Natural killer cell (primary cell): Measurements from ENCODE around the gene ZNF565. TPM values are rescaled to one million over a fixed set of nuclear protein-coding genes. Genes with fewer than 3 reads are reported as not detected.
A peak's percentile ranks its signal among the peaks of the same experiment; 100 is the strongest.

Source experiments
- ATAC-seq, 3 donors: fragments of 150-1000 bp in 2 of 3; fragments of 200-7000 bp in 1 of 3; cut with Tn5 transposase; 1 replicate in 1 of 3; 2 replicates in 2 of 3; pipeline ENCODE4 v1.10.0; 2021; ENCODE audit warnings: mild to moderate bottlenecking in 2 of 3, moderate library complexity in 2 of 3
- DNase-seq, 2 donors: peaks; one replicate each; pipeline versions ENCODE4 v3.0.0 to v3.0.0-alpha.2; 2013 to 2021; ENCODE audit warnings: mixed read lengths in 1 of 2
- H3K27ac ChIP-seq: one replicate; pipeline ENCODE4 v1.5.1; 2013; ENCODE audit warnings: mild to moderate bottlenecking, low read length
- H3K27me3 ChIP-seq: one replicate; pipeline ENCODE4 v1.6.1; 2013; ENCODE audit warnings: low read length; ENCODE audit not compliant: control insufficient read depth, insufficient read depth
- H3K36me3 ChIP-seq: one replicate; pipeline ENCODE4 v1.6.1; 2013; ENCODE audit warnings: low read length; ENCODE audit not compliant: control insufficient read depth, insufficient read depth
- H3K4me1 ChIP-seq: one replicate; pipeline ENCODE4 v1.6.1; 2013; ENCODE audit warnings: low read length; ENCODE audit not compliant: control insufficient read depth, insufficient read depth
- H3K4me3 ChIP-seq: one replicate; pipeline ENCODE4 v1.5.1; 2013; ENCODE audit warnings: low read length
- H3K9me3 ChIP-seq: one replicate; pipeline ENCODE4 v1.6.1; 2013; ENCODE audit warnings: low read length; ENCODE audit not compliant: control insufficient read depth, insufficient read depth
- H3K27ac Mint-ChIP-seq, 2 donors: one replicate each; pipeline ENCODE4 v1.8.0; 2022; ENCODE audit warnings: mild to moderate bottlenecking in 2 of 2, mixed read lengths in 2 of 2, moderate library complexity in 1 of 2
- H3K27me3 Mint-ChIP-seq, 2 donors: one replicate each; pipeline ENCODE4 v1.8.0; 2022; ENCODE audit warnings: low read depth in 2 of 2, mixed read lengths in 2 of 2
- H3K36me3 Mint-ChIP-seq: one replicate; pipeline ENCODE4 v1.8.0; 2022; ENCODE audit warnings: mixed read lengths
- H3K4me1 Mint-ChIP-seq, 2 donors: one replicate each; pipeline ENCODE4 v1.8.0; 2022; ENCODE audit warnings: mixed read lengths in 2 of 2
- H3K4me3 Mint-ChIP-seq: one replicate; pipeline ENCODE4 v1.8.0; 2022; ENCODE audit warnings: mild to moderate bottlenecking, moderate library complexity, mixed read lengths
- H3K9me3 Mint-ChIP-seq, 2 donors: one replicate each; pipeline ENCODE4 v1.8.0; 2022; ENCODE audit warnings: mixed read lengths in 2 of 2
- CTCF ChIP-seq: fragments of 200-600 bp; IDR thresholded peaks from one replicate; pipeline ENCODE4 v1.8.0; 2022; ENCODE audit warnings: antibody characterized with exemption
- WGBS: methylation state at CpG from one replicate; pipeline ENCODE4 v1.1.7; 2013; ENCODE audit warnings: missing lambda C conversion rate; ENCODE audit not compliant: insufficient coverage; 5-methylcytosine and 5-hydroxymethylcytosine counted together
- intact Hi-C: fragments of 100-400 bp; cut with micrococcal nuclease; formaldehyde crosslinking; loops from one replicate; pipeline ENCODE4 v1.14.2; 2022
- total RNA-seq, 4 donors: library from RNA; stranded (reverse); fragments of 120-200 nt in 1 of 4; gene quantifications; one replicate each; pipeline versions ENCODE4 v1.2.3 to v1.2.4, GENCODE V29; 2013 to 2022

The ZNF565 gene
- total RNA-seq, 3 donors from 2014 or later (not counting 1 experiment from before 2014, with no cell fraction given): 7.7 to 19.1 (median 10.5) TPM

GRCh38 chr19:36149673-36150406 lies 64.6 kb downstream of the ZNF565 start:
- ATAC-seq: no peak
- H3K36me3 Mint-ChIP-seq: peaks cover 6% of the 10 kb centered on the region
- no peak for DNase-seq
- TF ChIP-seq CTCF: no peak
- peaks cover 0 to 23% of the 10 kb centered on the region in 2 donors for H3K4me1 Mint-ChIP-seq
- no peaks in the 10 kb centered on the region for H3K9me3 Mint-ChIP-seq
- Histone ChIP-seq H3K36me3 (peaks cover 56% of the 10 kb centered on the region), H3K27ac (no peak overlapping the region), H3K4me1 (peaks cover 5% of the 10 kb centered on the region), H3K27me3 (no peaks in the 10 kb centered on the region), H3K4me3 (no peak overlapping the region), H3K9me3 (no peaks in the 10 kb centered on the region)
- 95% methylated on average over 13 of the region's 13 CpGs for WGBS
- H3K27ac Mint-ChIP-seq: peak overlapping the region in 1 of 2 donors; percentile 73
- H3K27me3 Mint-ChIP-seq: no peaks in the 10 kb centered on the region
- intact Hi-C loops: no loop called here
- no peak overlapping the region for H3K4me3 Mint-ChIP-seq

- H3K27me3 ChIP-seq: no peaks in the 10 kb centered on the region
- Mint-ChIP-seq H3K4me3 (no peak overlapping the region), H3K27me3 (no peaks in the 10 kb centered on the region), H3K9me3 (no peaks in the 10 kb centered on the region), H3K27ac (no peak overlapping the region), H3K36me3 (peaks cover 6% of the 10 kb centered on the region), H3K4me1 (peaks cover 17 to 34% of the 10 kb centered on the region in 2 donors)
- intact Hi-C loops: no loop called here
- H3K4me3 ChIP-seq: no peak overlapping the region
- DNase-seq: no peak
- peaks cover 60% of the 10 kb centered on the region for H3K36me3 ChIP-seq
- H3K9me3 ChIP-seq: no peaks in the 10 kb centered on the region
- WGBS: 97% methylated on average over 5 of the region's 6 CpGs
- TF ChIP-seq CTCF: no peak
- no peak for ATAC-seq
- H3K27ac ChIP-seq: no peak overlapping the region
- H3K4me1 ChIP-seq: peaks cover 13% of the 10 kb centered on the region
Measured at GRCh38 chr19:36144624-36145023, 69.8 kb downstream of the ZNF565 start.

- intact Hi-C loops: no loop called here
- ATAC-seq: no peak
- no peak overlapping the region for H3K27ac ChIP-seq
- peaks cover 6% of the 10 kb centered on the region for H3K36me3 Mint-ChIP-seq
- peak overlapping the region; percentile 31 for H3K4me3 Mint-ChIP-seq
- peak overlapping the region; percentile 14 to 88 for H3K27ac Mint-ChIP-seq
- H3K27me3 Mint-ChIP-seq: no peaks in the 10 kb centered on the region
- no peak for TF ChIP-seq CTCF
- H3K9me3 Mint-ChIP-seq: no peaks in the 10 kb centered on the region
- 93% methylated on average over 9 of the region's 9 CpGs for WGBS
- no peaks in the 10 kb centered on the region for H3K27me3 ChIP-seq
- no peaks in the 10 kb centered on the region for H3K9me3 ChIP-seq
- no peak for DNase-seq
- H3K4me1 ChIP-seq: peaks cover 19% of the 10 kb centered on the region
- H3K4me1 Mint-ChIP-seq: peaks cover 17 to 28% of the 10 kb centered on the region in 2 donors
- peaks cover 44% of the 10 kb centered on the region for H3K36me3 ChIP-seq
- H3K4me3 ChIP-seq: no peak overlapping the region
Measured at GRCh38 chr19:36142496-36142895, 72.0 kb downstream of the ZNF565 start.

- H3K27ac ChIP-seq: no peak overlapping the region
- Mint-ChIP-seq H3K27me3 (no peaks in the 10 kb centered on the region), H3K4me3 (peak overlapping the region; percentile 96), H3K9me3 (no peaks in the 10 kb centered on the region), H3K36me3 (peaks cover 6% of the 10 kb centered on the region), H3K27ac (peak overlapping the region; percentile 88 to 90), H3K4me1 (peaks cover 17 to 28% of the 10 kb centered on the region in 2 donors)
- H3K4me3 ChIP-seq: no peak overlapping the region
- DNase-seq (no peak), ATAC-seq (no peak)
- peaks cover 41% of the 10 kb centered on the region for H3K36me3 ChIP-seq
- H3K27me3 ChIP-seq: no peaks in the 10 kb centered on the region
- no peaks in the 10 kb centered on the region for H3K9me3 ChIP-seq
- TF ChIP-seq CTCF: no peak
- intact Hi-C loops: no loop called here
- peaks cover 19% of the 10 kb centered on the region for H3K4me1 ChIP-seq
- WGBS: 96% methylated on average over 14 of the region's 14 CpGs
Measured at GRCh38 chr19:36142046-36142445, 72.4 kb downstream of the ZNF565 start.
